DOHH2 (cell line): ENCODE results near the gene MRPL3.

Experiments
- H3F3A ChIP-seq: fragments of 200-600 bp; sonication (generic), shearing (Covaris generic); 2 replicates; pipeline ENCODE4 v1.6.0; 2016; ENCODE audit warnings: antibody characterized with exemption, mild to moderate bottlenecking; ENCODE audit not compliant: control insufficient read depth, insufficient read depth
- H3K27ac ChIP-seq: fragments of 200-600 bp; sonication (generic); 2 replicates; pipeline ENCODE4 v1.5.1; 2014; ENCODE audit warnings: low read depth, mild to moderate bottlenecking, low read length, moderate library complexity
- H3K27me3 ChIP-seq: fragments of 200-600 bp; sonication (generic); 2 replicates; pipeline ENCODE4 v1.6.1; 2014; ENCODE audit warnings: mild to moderate bottlenecking, low read length, mixed read lengths; ENCODE audit not compliant: control insufficient read depth
- H3K36me3 ChIP-seq: fragments of 200-600 bp; sonication (generic); 2 replicates; pipeline ENCODE4 v1.6.1; 2014; ENCODE audit warnings: mild to moderate bottlenecking, low read length, moderate library complexity, mixed read lengths; ENCODE audit not compliant: control insufficient read depth
- H3K4me1 ChIP-seq: fragments of 200-600 bp; sonication (generic); 2 replicates; pipeline ENCODE4 v1.6.1; 2014; ENCODE audit warnings: mild to moderate bottlenecking, low read length, mixed read lengths; ENCODE audit not compliant: control insufficient read depth
- H3K4me2 ChIP-seq: fragments of 200-600 bp; sonication (generic); 2 replicates; pipeline ENCODE4 v1.6.0; 2014; ENCODE audit warnings: mild to moderate bottlenecking, low read length, moderate library complexity
- H3K4me3 ChIP-seq: fragments of 200-600 bp; sonication (generic); 2 replicates; pipeline ENCODE4 v1.5.1; 2014; ENCODE audit warnings: mild to moderate bottlenecking, low read length, mixed read lengths
- H3K79me2 ChIP-seq: fragments of 200-600 bp; sonication (generic); 2 replicates; pipeline ENCODE4 v1.6.1; 2014; ENCODE audit warnings: mild to moderate bottlenecking, low read length, mixed read lengths; ENCODE audit not compliant: control insufficient read depth
- H3K9me2 ChIP-seq: fragments of 200-600 bp; sonication (generic); replicated peaks from 2 replicates; pipeline ENCODE4 v1.6.1; 2014; ENCODE audit warnings: mild to moderate bottlenecking, low read length, mixed read lengths; ENCODE audit not compliant: control insufficient read depth
- H3K9me3 ChIP-seq: fragments of 200-600 bp; sonication (generic); 2 replicates; pipeline ENCODE4 v1.6.1; 2014; ENCODE audit warnings: antibody characterized with exemption, low read length, mixed read lengths; ENCODE audit not compliant: control insufficient read depth, insufficient read depth
- H4K20me1 ChIP-seq: fragments of 200-600 bp; sonication (generic); 2 replicates; pipeline ENCODE4 v1.6.0; 2014; ENCODE audit warnings: low read depth, mild to moderate bottlenecking, antibody characterized with exemption, low read length, moderate library complexity; ENCODE audit not compliant: control insufficient read depth, insufficient read depth
- CTCF ChIP-seq: fragments of 200-600 bp; sonication (generic); IDR thresholded peaks from one replicate; pipeline ENCODE4 v1.5.1; 2014; ENCODE audit warnings: antibody characterized with exemption, mild to moderate bottlenecking, low read depth, low read length; ENCODE audit not compliant: poor library complexity, severe bottlenecking
- EZH2phosphoT487 ChIP-seq: fragments of 200-600 bp; sonication (generic); IDR thresholded peaks from 2 replicates; pipeline ENCODE4 v1.6.1; 2017; ENCODE audit warnings: borderline replicate concordance, mild to moderate bottlenecking, antibody characterized with exemption, low read length, moderate library complexity, mixed read lengths

Gene MRPL3

GRCh38 chr3:131439084-131439483 lies 63.7 kb downstream of the MRPL3 start:
- Histone ChIP-seq H3K9me2 (no peaks in the 10 kb centered on the region), H3K27me3 (no peaks in the 10 kb centered on the region), H3K4me2 (no peak overlapping the region), H3K27ac (no peak overlapping the region), H3K4me3 (no peak overlapping the region), H3K9me3 (no peaks in the 10 kb centered on the region), H3K4me1 (no peaks in the 10 kb centered on the region), H3F3A (no peaks in the 10 kb centered on the region), H3K79me2 (no peaks in the 10 kb centered on the region), H3K36me3 (no peaks in the 10 kb centered on the region), H4K20me1 (no peaks in the 10 kb centered on the region)
- no peak for TF ChIP-seq EZH2phosphoT487

GRCh38 chr3:131435000-131435399 lies 67.8 kb downstream of the MRPL3 start:
- H3K4me1 ChIP-seq: no peaks in the 10 kb centered on the region
- no peaks in the 10 kb centered on the region for H3F3A ChIP-seq
- H3K9me3 ChIP-seq: no peaks in the 10 kb centered on the region
- H3K27me3 ChIP-seq: no peaks in the 10 kb centered on the region
- H4K20me1 ChIP-seq: no peaks in the 10 kb centered on the region
- no peak for TF ChIP-seq EZH2phosphoT487
- TF ChIP-seq CTCF: no peak
- no peaks in the 10 kb centered on the region for H3K79me2 ChIP-seq
- H3K4me3 ChIP-seq: no peak overlapping the region
- no peak overlapping the region for H3K4me2 ChIP-seq
- H3K9me2 ChIP-seq: no peaks in the 10 kb centered on the region
- H3K36me3 ChIP-seq: no peaks in the 10 kb centered on the region
- no peak overlapping the region for H3K27ac ChIP-seq

- Histone ChIP-seq H3F3A (no peaks in the 10 kb centered on the region), H3K9me3 (no peaks in the 10 kb centered on the region), H3K27me3 (no peaks in the 10 kb centered on the region), H3K4me3 (no peak overlapping the region), H3K9me2 (no peaks in the 10 kb centered on the region), H3K27ac (no peak overlapping the region), H3K79me2 (no peaks in the 10 kb centered on the region), H4K20me1 (no peaks in the 10 kb centered on the region), H3K36me3 (no peaks in the 10 kb centered on the region), H3K4me1 (no peaks in the 10 kb centered on the region), H3K4me2 (no peak overlapping the region)
- TF ChIP-seq CTCF (no peak), EZH2phosphoT487 (no peak)
Observed at GRCh38 chr3:131432441-131432840, 70.3 kb downstream of the MRPL3 start.

- Histone ChIP-seq H3K4me1 (no peaks in the 10 kb centered on the region), H3K4me2 (no peak overlapping the region), H3K27ac (no peak overlapping the region)
Observed at GRCh38 chr3:131431754-131432153, 71.0 kb downstream of the MRPL3 start.

More at GRCh38 chr3:131431754-131432153, 71.0 kb downstream of the MRPL3 start:
- no peaks in the 10 kb centered on the region for H3K79me2 ChIP-seq
- H3K36me3 ChIP-seq: no peaks in the 10 kb centered on the region
- TF ChIP-seq EZH2phosphoT487: no peak
- TF ChIP-seq CTCF: no peak
- H4K20me1 ChIP-seq: no peaks in the 10 kb centered on the region
- H3F3A ChIP-seq: no peaks in the 10 kb centered on the region
- H3K27me3 ChIP-seq: no peaks in the 10 kb centered on the region
- no peak overlapping the region for H3K4me3 ChIP-seq
- no peaks in the 10 kb centered on the region for H3K9me2 ChIP-seq
- H3K9me3 ChIP-seq: no peaks in the 10 kb centered on the region
